Calu3 (cell line): Measurements from ENCODE around the gene BDKRB2. TPM values are rescaled to one million over a fixed set of nuclear protein-coding genes. Genes with fewer than 3 reads are reported as not detected.

Source experiments
- BruUV-seq: library from RNA; stranded (reverse); fragments of 400-500 nt; replicated peaks from 2 replicates; lab custom pipeline; 2021; lab: Mats Ljungman, UMichigan
- CTCF ChIA-PET: fragments of 300-600 bp; sonication (Branson Sonifier 250); formaldehyde crosslinking; loops from one replicate; lab custom pipeline; 2022; ENCODE audit warnings: antibody characterized with exemption; lab: Charles Lee
- DNase-seq: peaks from one replicate; pipeline ENCODE4 v3.0.0; 2022
- H3K27ac Mint-ChIP-seq: one replicate; pipeline ENCODE4 v1.8.0; 2022; ENCODE audit warnings: mixed read lengths; ENCODE audit not compliant: unreplicated experiment
- H3K27me3 Mint-ChIP-seq: one replicate; pipeline ENCODE4 v1.8.0; 2022; ENCODE audit warnings: mixed read lengths; ENCODE audit not compliant: unreplicated experiment
- H3K36me3 Mint-ChIP-seq: one replicate; pipeline ENCODE4 v1.8.0; 2022; ENCODE audit warnings: mild to moderate bottlenecking, moderate library complexity, mixed read lengths; ENCODE audit not compliant: insufficient read depth, unreplicated experiment
- H3K4me1 Mint-ChIP-seq: one replicate; pipeline ENCODE4 v1.8.0; 2022; ENCODE audit warnings: mild to moderate bottlenecking, low read depth, mixed read lengths; ENCODE audit not compliant: unreplicated experiment
- H3K4me3 Mint-ChIP-seq: one replicate; pipeline ENCODE4 v1.8.0; 2022; ENCODE audit warnings: mild to moderate bottlenecking, low read depth, moderate library complexity, mixed read lengths; ENCODE audit not compliant: unreplicated experiment
- H3K9me3 Mint-ChIP-seq: one replicate; pipeline ENCODE4 v1.8.0; 2022; ENCODE audit warnings: low read depth, mixed read lengths; ENCODE audit not compliant: unreplicated experiment
- CTCF ChIP-seq: fragments of 200-600 bp; IDR thresholded peaks from one replicate; pipeline ENCODE4 v1.8.0; 2022; ENCODE audit warnings: antibody characterized with exemption; ENCODE audit not compliant: unreplicated experiment
- intact Hi-C: fragments of 100-400 bp; cut with micrococcal nuclease; formaldehyde crosslinking; loops from one replicate; pipeline ENCODE4 v1.10.0; 2022; ENCODE audit not compliant: unreplicated experiment
- total RNA-seq: library from RNA; stranded (reverse); gene quantifications from 2 replicates; pipeline ENCODE4 v1.2.3, GENCODE V29; 2022

BDKRB2 gene
- total RNA-seq, 1 experiment from 2014 or later: 0.28 TPM

- Mint-ChIP-seq H3K4me1 (no peaks in the 10 kb centered on the region), H3K36me3 (no peaks in the 10 kb centered on the region), H3K4me3 (no peak overlapping the region), H3K9me3 (no peaks in the 10 kb centered on the region), H3K27ac (no peak overlapping the region), H3K27me3 (peaks cover 40% of the 10 kb centered on the region)
- CTCF ChIA-PET: interaction anchor here (0.7 kb wide), 1 partner anchor 16 kb away, joined by 3 read pairs; no protein-coding TSS in a partner anchor
- no TSS peak for BruUV-seq
- no peak for DNase-seq
- intact Hi-C loops: no loop called here
- TF ChIP-seq CTCF: no peak
Measured at GRCh38 chr14:96214793-96215192, 10.2 kb downstream of the BDKRB2 start.

GRCh38 chr14:96215452-96216244 lies 11.0 kb downstream of the BDKRB2 start:
- H3K27ac Mint-ChIP-seq: no peak overlapping the region
- no peak overlapping the region for H3K4me3 Mint-ChIP-seq
- no peaks in the 10 kb centered on the region for H3K36me3 Mint-ChIP-seq
- no TSS peak for BruUV-seq
- intact Hi-C loops: no loop called here
- peaks cover 48% of the 10 kb centered on the region for H3K27me3 Mint-ChIP-seq
- DNase-seq: no peak
- H3K9me3 Mint-ChIP-seq: no peaks in the 10 kb centered on the region
- TF ChIP-seq CTCF: no peak
- CTCF ChIA-PET: interaction anchor here (0.7 kb wide), 2 partner anchors 8 to 17 kb away, joined by 3 read pairs; no protein-coding TSS in a partner anchor
- H3K4me1 Mint-ChIP-seq: no peaks in the 10 kb centered on the region

GRCh38 chr14:96216627-96217026 lies 12.0 kb downstream of the BDKRB2 start:
- intact Hi-C loops: no loop called here
- no peak for TF ChIP-seq CTCF
- H3K27ac Mint-ChIP-seq: no peak overlapping the region
- H3K4me3 Mint-ChIP-seq: no peak overlapping the region
- no peak for DNase-seq
- H3K9me3 Mint-ChIP-seq: no peaks in the 10 kb centered on the region
- H3K4me1 Mint-ChIP-seq: no peaks in the 10 kb centered on the region
- CTCF ChIA-PET: no interaction called here
- peaks cover 58% of the 10 kb centered on the region for H3K27me3 Mint-ChIP-seq
- BruUV-seq: no TSS peak
- H3K36me3 Mint-ChIP-seq: no peaks in the 10 kb centered on the region

GRCh38 chr14:96217376-96217913 lies 12.8 kb downstream of the BDKRB2 start:
- Mint-ChIP-seq H3K27me3 (peaks cover 63% of the 10 kb centered on the region), H3K4me3 (no peak overlapping the region), H3K9me3 (no peaks in the 10 kb centered on the region), H3K4me1 (no peaks in the 10 kb centered on the region), H3K27ac (no peak overlapping the region), H3K36me3 (no peaks in the 10 kb centered on the region)
- BruUV-seq: no TSS peak
- no peak for TF ChIP-seq CTCF
- no peak for DNase-seq
- CTCF ChIA-PET: no interaction called here
- intact Hi-C loops: no loop called here
